ENCODE data around the gene ACTG1.

GRCh38 chr17:81556175-81556691 is 43.6 kb upstream of the ACTG1 start:
- no peak for TF ChIP-seq CTCF (IDR thresholded peaks at IDR 0.05)
- no peak for TF ChIP-seq EZH2 (IDR thresholded peaks at IDR 0.05; ENCODE audit: borderline replicate concordance, insufficient read depth, low read depth, low read length, poor library complexity, severe bottlenecking)

Data from B cell (primary cell).